Measurements from ENCODE around the gene ABCA8. TPM values are rescaled to one million over a fixed set of nuclear protein-coding genes. Genes with fewer than 3 reads are reported as not detected.

Gene ABCA8
- total RNA-seq, 1 experiment from 2014 or later: not detected

DNA sequence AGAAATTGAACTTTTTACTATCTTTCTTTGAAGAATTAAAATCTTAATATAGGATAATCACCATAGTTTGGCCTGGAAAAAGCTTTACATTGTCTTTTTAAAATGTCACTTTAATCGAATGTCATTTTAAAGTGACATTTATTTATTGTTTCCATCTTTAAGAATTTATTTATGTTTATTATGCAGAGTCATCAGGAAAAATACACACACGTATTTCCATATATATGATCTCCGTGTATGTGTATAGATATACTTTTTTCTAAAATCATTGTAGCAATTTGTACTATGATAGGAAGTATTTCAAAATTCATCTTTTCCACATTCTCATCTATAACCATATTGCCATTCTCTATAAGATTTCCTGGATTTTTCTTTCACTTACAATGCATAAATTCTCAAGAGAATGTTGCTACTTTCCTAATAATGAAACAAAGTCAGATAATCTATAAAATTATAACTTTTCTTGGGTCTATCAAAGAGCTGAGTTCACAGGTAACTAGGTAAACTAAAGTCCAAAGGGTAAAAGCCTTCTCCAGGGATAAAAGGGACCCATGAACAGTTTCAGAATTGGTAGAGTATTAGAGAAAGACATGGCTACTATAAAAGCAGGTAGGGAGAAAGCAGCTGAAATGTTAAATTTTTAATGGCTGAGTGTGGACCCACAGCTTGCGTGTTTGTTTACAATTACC is 11.9 kb downstream of the ABCA8 start:
- H2AFZ ChIP-seq (ENCODE audit: low read length): no peak overlapping the region
- H4K8ac ChIP-seq (replicated peaks; ENCODE audit: insufficient read length, low read depth, low read length): no peak overlapping the region
- no peaks in the 10 kb centered on the region for H3K36me3 Mint-ChIP-seq (ENCODE audit: insufficient read depth in 1 of 3, low read depth in 3 of 3)
- H2BK120ac ChIP-seq (ENCODE audit: low read depth, low read length, poor library complexity, severe bottlenecking): no peak overlapping the region
- H4K5ac ChIP-seq (ENCODE audit: insufficient read length, low read depth, low read length): no peak overlapping the region
- no peak for DNase-seq
- H3K56ac ChIP-seq (ENCODE audit: insufficient read length, low read depth, low read length): no peak overlapping the region
- no peak overlapping the region for H3K4ac ChIP-seq (ENCODE audit: low read depth, low read length)
- H3K18ac ChIP-seq (ENCODE audit: insufficient read length, low read depth, low read length): no peak overlapping the region
- H3K27me3 ChIP-seq (ENCODE audit: insufficient read depth, low read length): no peaks in the 10 kb centered on the region
- no CpG with 5 or more reads among the region's 4 CpGs for WGBS (ENCODE audit: extremely low coverage, insufficient read length, low lambda C conversion rate)
- H2BK15ac ChIP-seq (ENCODE audit: low read depth, low read length): no peak overlapping the region
- no peaks in the 10 kb centered on the region for H3K79me2 ChIP-seq (ENCODE audit: insufficient read depth, low read length)
- H3K9me3 Mint-ChIP-seq: 0 out of 5 replicates have a peak, but pooled peaks cover 0 to 3% of the 10 kb centered on the region in 2 experiments
- H3K27ac Mint-ChIP-seq: no peak overlapping the region
- H2BK20ac ChIP-seq (ENCODE audit: low read depth, low read length, poor library complexity, severe bottlenecking): no peak overlapping the region
- no peak overlapping the region for H2BK12ac ChIP-seq (ENCODE audit: insufficient read length, low read depth, low read length)
- no peak overlapping the region for H2BK5ac ChIP-seq (ENCODE audit: insufficient read length, low read length)
- no peaks in the 10 kb centered on the region for H3K4me1 Mint-ChIP-seq
- TF ChIP-seq, protein P1, sequence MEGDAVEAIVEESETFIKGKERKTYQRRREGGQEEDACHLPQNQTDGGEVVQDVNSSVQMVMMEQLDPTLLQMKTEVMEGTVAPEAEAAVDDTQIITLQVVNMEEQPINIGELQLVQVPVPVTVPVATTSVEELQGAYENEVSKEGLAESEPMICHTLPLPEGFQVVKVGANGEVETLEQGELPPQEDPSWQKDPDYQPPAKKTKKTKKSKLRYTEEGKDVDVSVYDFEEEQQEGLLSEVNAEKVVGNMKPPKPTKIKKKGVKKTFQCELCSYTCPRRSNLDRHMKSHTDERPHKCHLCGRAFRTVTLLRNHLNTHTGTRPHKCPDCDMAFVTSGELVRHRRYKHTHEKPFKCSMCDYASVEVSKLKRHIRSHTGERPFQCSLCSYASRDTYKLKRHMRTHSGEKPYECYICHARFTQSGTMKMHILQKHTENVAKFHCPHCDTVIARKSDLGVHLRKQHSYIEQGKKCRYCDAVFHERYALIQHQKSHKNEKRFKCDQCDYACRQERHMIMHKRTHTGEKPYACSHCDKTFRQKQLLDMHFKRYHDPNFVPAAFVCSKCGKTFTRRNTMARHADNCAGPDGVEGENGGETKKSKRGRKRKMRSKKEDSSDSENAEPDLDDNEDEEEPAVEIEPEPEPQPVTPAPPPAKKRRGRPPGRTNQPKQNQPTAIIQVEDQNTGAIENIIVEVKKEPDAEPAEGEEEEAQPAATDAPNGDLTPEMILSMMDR (conservative IDR thresholded peaks at IDR 0.05): no peak
- no peaks in the 10 kb centered on the region for H3K4me1 ChIP-seq (ENCODE audit: insufficient read depth, low read length)
- H3K79me1 ChIP-seq (ENCODE audit: insufficient read depth, low read depth, low read length, poor library complexity, severe bottlenecking): no peaks in the 10 kb centered on the region
- H3T11ph ChIP-seq (ENCODE audit: low read length): no peak overlapping the region
- H3K23me2 ChIP-seq (ENCODE audit: insufficient read length, low read depth, low read length, poor library complexity, severe bottlenecking): no peaks in the 10 kb centered on the region
- H3K14ac ChIP-seq (ENCODE audit: insufficient read depth, low read length): no peak overlapping the region
- no peak overlapping the region for H2AK5ac ChIP-seq (ENCODE audit: insufficient read length, low read length)
- no peaks in the 10 kb centered on the region for H3K9me3 ChIP-seq (ENCODE audit: control insufficient read depth, low read depth, low read length)
- H3K23ac ChIP-seq (ENCODE audit: insufficient read length, low read depth, low read length): no peak overlapping the region
- no peak overlapping the region for H3K9ac ChIP-seq (ENCODE audit: extremely low read depth, insufficient read length, low read length)
- H3K4me3 Mint-ChIP-seq: no peak overlapping the region
- H3K4me2 ChIP-seq (ENCODE audit: insufficient read depth, insufficient read length, low read length): no peak overlapping the region
- H3K27ac ChIP-seq (ENCODE audit: insufficient read length, low read depth, low read length): no peak overlapping the region
- H3K27me3 Mint-ChIP-seq (ENCODE audit: low read depth): no peaks in the 10 kb centered on the region
- H4K91ac ChIP-seq (ENCODE audit: insufficient read length, low read depth, low read length): no peak overlapping the region
- H4K20me1 ChIP-seq (ENCODE audit: control insufficient read depth, insufficient read depth, insufficient read length): no peaks in the 10 kb centered on the region

Measured in H9 (cell line).